Liver (tissue), 9 donors: Measurements from ENCODE around the gene PNPLA2. TPM values are rescaled to one million over a fixed set of nuclear protein-coding genes. Genes with fewer than 3 reads are reported as not detected.
A peak's percentile ranks its signal among the peaks of the same experiment; 100 is the strongest.

Experiments
- DNase-seq: peaks from one replicate; pipeline ENCODE4 v3.0.0-alpha.2; 2017; ENCODE audit warnings: low spot score
- H3K27ac ChIP-seq, 2 donors: one replicate each; pipeline ENCODE4 v1.7.0; 2013; ENCODE audit warnings: inconsistent platforms in 2 of 2, low read length in 2 of 2, control low read depth in 1 of 2, low read depth in 1 of 2, mild to moderate bottlenecking in 1 of 2
- H3K27me3 ChIP-seq, 4 donors: one replicate each; pipeline versions ENCODE4 v1.6.1 to v1.7.0; 2013; ENCODE audit warnings: low read length in 3 of 4, inconsistent platforms in 1 of 4, mild to moderate bottlenecking in 1 of 4, moderate library complexity in 1 of 4; ENCODE audit not compliant: control insufficient read depth in 4 of 4, insufficient read depth in 4 of 4
- H3K36me3 ChIP-seq, 4 donors: one replicate each; pipeline versions ENCODE4 v1.6.1 to v1.7.0; 2013; ENCODE audit warnings: low read length in 3 of 4, mild to moderate bottlenecking in 3 of 4, low read depth in 1 of 4, moderate library complexity in 1 of 4; ENCODE audit not compliant: control insufficient read depth in 4 of 4, insufficient read depth in 3 of 4
- H3K4me1 ChIP-seq, 4 donors: one replicate each; pipeline versions ENCODE4 v1.6.1 to v1.7.0; 2013; ENCODE audit warnings: low read length in 3 of 4, mild to moderate bottlenecking in 3 of 4, moderate library complexity in 1 of 4; ENCODE audit not compliant: control insufficient read depth in 4 of 4, insufficient read depth in 4 of 4
- H3K4me3 ChIP-seq, 3 donors: one replicate each; pipeline versions ENCODE4 v1.6.1 to v1.7.0; 2013; ENCODE audit warnings: low read length in 3 of 3, control low read depth in 1 of 3, low read depth in 1 of 3, mild to moderate bottlenecking in 1 of 3
- H3K9ac ChIP-seq, 2 donors: one replicate each; pipeline ENCODE4 v1.7.0; 2013; ENCODE audit warnings: low read length in 2 of 2, mild to moderate bottlenecking in 2 of 2, moderate library complexity in 2 of 2, control low read depth in 1 of 2, low read depth in 1 of 2
- H3K9me3 ChIP-seq, 4 donors: one replicate each; pipeline versions ENCODE4 v1.6.1 to v1.7.0; 2013; ENCODE audit warnings: low read length in 3 of 4; ENCODE audit not compliant: control insufficient read depth in 4 of 4
- ATF3 ChIP-seq: IDR thresholded peaks from 2 replicates; pipeline ENCODE4 v1.6.1; 2016; ENCODE audit warnings: antibody characterized with exemption
- CTCF ChIP-seq: fragments of 150-350 bp; IDR thresholded peaks from 2 replicates; pipeline ENCODE4 v1.5.1; 2017; ENCODE audit warnings: improper control_type of control experiment, low read depth, low read length; ENCODE audit not compliant: missing input control
- EGR1 ChIP-seq, 2 donors: IDR thresholded peaks; 2 replicates each; pipeline ENCODE4 v1.6.1; 2016 to 2018; ENCODE audit warnings: antibody characterized with exemption in 2 of 2, low read depth in 2 of 2
- FOXA1 ChIP-seq: IDR thresholded peaks from 2 replicates; pipeline ENCODE4 v1.6.1; 2016; ENCODE audit warnings: antibody characterized with exemption
- FOXA2 ChIP-seq: IDR thresholded peaks from 2 replicates; pipeline ENCODE4 v1.6.1; 2016; ENCODE audit warnings: antibody characterized with exemption
- GABPA ChIP-seq, 2 donors: IDR thresholded peaks in 1 of 2; conservative IDR thresholded peaks in 1 of 2; 2 replicates each; pipeline ENCODE4 v1.6.1; 2016; ENCODE audit warnings: antibody characterized with exemption in 2 of 2, mild to moderate bottlenecking in 1 of 2, moderate library complexity in 1 of 2
- HNF4A ChIP-seq, 2 donors: conservative IDR thresholded peaks; 2 replicates each; pipeline ENCODE4 v1.6.1; 2016; ENCODE audit warnings: antibody characterized with exemption in 2 of 2, mild to moderate bottlenecking in 2 of 2
- HNF4G ChIP-seq: IDR thresholded peaks from 2 replicates; pipeline ENCODE4 v1.6.1; 2016; ENCODE audit warnings: antibody characterized with exemption
- JUND ChIP-seq, 2 donors: IDR thresholded peaks; 2 replicates each; pipeline ENCODE4 v1.6.1; 2016; ENCODE audit warnings: antibody characterized with exemption in 2 of 2
- MAX ChIP-seq: IDR thresholded peaks from 2 replicates; pipeline ENCODE4 v1.6.1; 2016; ENCODE audit warnings: antibody characterized with exemption
- RAD21 ChIP-seq, 2 donors: IDR thresholded peaks; 2 replicates each; pipeline ENCODE4 v1.6.1; 2016; ENCODE audit warnings: antibody characterized with exemption in 2 of 2, mild to moderate bottlenecking in 2 of 2
- REST ChIP-seq: IDR thresholded peaks from 2 replicates; pipeline ENCODE4 v1.6.1; 2016; ENCODE audit warnings: antibody characterized with exemption, mild to moderate bottlenecking
- RXRA ChIP-seq, 2 donors: IDR thresholded peaks; 2 replicates each; pipeline ENCODE4 v1.6.1; 2017 to 2018; ENCODE audit warnings: antibody characterized with exemption in 2 of 2, mild to moderate bottlenecking in 1 of 2
- SP1 ChIP-seq: IDR thresholded peaks from 2 replicates; pipeline ENCODE4 v1.6.1; 2018; ENCODE audit warnings: antibody characterized with exemption, mild to moderate bottlenecking
- TAF1 ChIP-seq: conservative IDR thresholded peaks from 2 replicates; pipeline ENCODE4 v1.6.1; 2016; ENCODE audit warnings: antibody characterized with exemption, mild to moderate bottlenecking
- YY1 ChIP-seq: IDR thresholded peaks from 2 replicates; pipeline ENCODE4 v1.6.1; 2016; ENCODE audit warnings: antibody characterized with exemption, mild to moderate bottlenecking
- ZBTB33 ChIP-seq: IDR thresholded peaks from 2 replicates; pipeline ENCODE4 v1.6.1; 2016; ENCODE audit warnings: antibody characterized with exemption
- WGBS: extraction: QIAGEN DNeasy Blood & Tissue Kit; methylation state at CpG from one replicate; pipeline ENCODE4 v1.1.7; 2013; 5-methylcytosine and 5-hydroxymethylcytosine counted together
- polyA plus RNA-seq, 2 donors: library from polyadenylated mRNA; stranded (reverse) in 1 of 2; unstranded in 1 of 2; fragments of 200-250 nt in 1 of 2; fragments of >200 nt in 1 of 2; fragmentation: Nextera tagmentation in 1 of 2; extraction: Ambion mirVana in 1 of 2; gene quantifications; one replicate each; pipeline versions ENCODE4 v1.2.1 to v1.2.3, GENCODE V29; 2013 to 2015
- total RNA-seq, 2 donors: library from RNA; depleted of rRNA; stranded (reverse); fragments of >200 nt; gene quantifications; one replicate each; pipeline ENCODE4 v1.2.3, GENCODE V29; 2014
- donor health status: healthy.
- donor health status: healthy.
- donor health status: healthy.
- donor health status: healthy.
- donor health status: healthy.

PNPLA2 gene
- total and polyA plus RNA-seq, 4 donors: 13.7 to 58.9 (median 27.2) TPM

GRCh38 chr11:862081-862661 is 43.5 kb downstream of the PNPLA2 start:
- no peaks in the 10 kb centered on the region for H3K9me3 ChIP-seq
- H3K27me3 ChIP-seq: no peaks in the 10 kb centered on the region
- no peak overlapping the region for H3K27ac ChIP-seq
- H3K4me1 ChIP-seq: peaks cover 0 to 7% (median 3%) of the 10 kb centered on the region in 4 donors
- 68% methylated on average over 20 of the region's 20 CpGs for WGBS
- no peak overlapping the region for H3K9ac ChIP-seq
- peaks cover 0 to 5% (median under 1%) of the 10 kb centered on the region in 4 donors for H3K36me3 ChIP-seq
- TF ChIP-seq SP1 (no peak), EGR1 (IDR thresholded peaks at IDR 0.05; ENCODE audit: low read depth in 2 of 2) (no peak), GABPA (IDR thresholded peaks at IDR 0.05 in 1 of 2, conservative IDR thresholded peaks at IDR 0.05 in 1 of 2) (no peak), ATF3 (no peak), RAD21 (IDR thresholded peaks at IDR 0.05) (no peak), HNF4G (no peak), ZBTB33 (no peak), MAX (no peak), REST (no peak), YY1 (no peak), JUND (IDR thresholded peaks at IDR 0.05) (no peak), HNF4A (conservative IDR thresholded peaks at IDR 0.05) (no peak), TAF1 (no peak), RXRA (IDR thresholded peaks at IDR 0.05) (no peak), FOXA2 (no peak)
- H3K4me3 ChIP-seq: no peak overlapping the region
- DNase-seq: peak; percentile 90

- Histone ChIP-seq H3K4me1 (peaks cover 0 to 7% (median 3%) of the 10 kb centered on the region in 4 donors), H3K36me3 (peaks cover 0 to 5% (median under 1%) of the 10 kb centered on the region in 4 donors), H3K27me3 (no peaks in the 10 kb centered on the region), H3K27ac (no peak overlapping the region), H3K4me3 (no peak overlapping the region), H3K9me3 (no peaks in the 10 kb centered on the region), H3K9ac (no peak overlapping the region)
- WGBS: 88% methylated on average over 12 of the region's 12 CpGs
- no peak for DNase-seq
- no peak for TF ChIP-seq YY1
- TF ChIP-seq ATF3: no peak
- no peak for TF ChIP-seq REST
- no peak for TF ChIP-seq CTCF
- TF ChIP-seq FOXA1: no peak
- no peak for TF ChIP-seq SP1
- no peak for TF ChIP-seq MAX
- no peak for TF ChIP-seq ZBTB33
- no peak for TF ChIP-seq HNF4G
- no peak for TF ChIP-seq GABPA (IDR thresholded peaks at IDR 0.05 in 1 of 2, conservative IDR thresholded peaks at IDR 0.05 in 1 of 2)
These were observed 43.9 kb downstream of the PNPLA2 start for GRCh38 chr11:862696-863022.
